Measurements from ENCODE around the gene NPRL2.
"Not testable (repeated sequence)": the region's sequence is repeated elsewhere in the genome, so short reads cannot be mapped to it uniquely, and the experiment has no call there.

NPRL2 gene

GRCh38 chr3:50327129-50327528 lies 23.4 kb downstream of the NPRL2 start:
- DNase-seq (ENCODE audit: low spot score), result no peak

GRCh38 chr3:50326182-50326541 lies 24.4 kb downstream of the NPRL2 start:
- no peak for DNase-seq (ENCODE audit: low spot score)

GRCh38 chr3:50325497-50326181 lies 24.9 kb downstream of the NPRL2 start:
- DNase-seq (ENCODE audit: low spot score), result no peak

DNA sequence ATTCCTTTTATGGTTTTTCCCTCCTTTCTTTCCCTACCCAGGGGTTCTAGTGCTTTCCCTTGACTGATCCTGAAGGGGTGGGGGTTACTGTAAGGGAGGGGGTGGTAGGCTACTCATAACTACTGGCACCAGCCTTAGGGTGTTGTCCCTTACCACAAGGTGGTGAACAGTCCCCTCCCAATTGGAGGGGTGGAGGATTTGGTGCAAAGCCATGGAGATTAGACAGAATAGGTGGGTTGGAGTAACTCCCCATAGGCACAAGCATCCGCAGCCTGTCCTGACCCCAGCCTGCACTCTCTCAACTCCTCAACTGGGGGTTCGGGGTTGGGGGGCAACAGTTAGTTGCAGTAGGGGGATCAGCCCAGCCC lies 25.5 kb downstream of the NPRL2 start:
- DNase-seq (ENCODE audit: low spot score), result no peak

- no peak for DNase-seq (ENCODE audit: low spot score)
Measured at GRCh38 chr3:50324351-50325112, 26.0 kb downstream of the NPRL2 start.

DNA sequence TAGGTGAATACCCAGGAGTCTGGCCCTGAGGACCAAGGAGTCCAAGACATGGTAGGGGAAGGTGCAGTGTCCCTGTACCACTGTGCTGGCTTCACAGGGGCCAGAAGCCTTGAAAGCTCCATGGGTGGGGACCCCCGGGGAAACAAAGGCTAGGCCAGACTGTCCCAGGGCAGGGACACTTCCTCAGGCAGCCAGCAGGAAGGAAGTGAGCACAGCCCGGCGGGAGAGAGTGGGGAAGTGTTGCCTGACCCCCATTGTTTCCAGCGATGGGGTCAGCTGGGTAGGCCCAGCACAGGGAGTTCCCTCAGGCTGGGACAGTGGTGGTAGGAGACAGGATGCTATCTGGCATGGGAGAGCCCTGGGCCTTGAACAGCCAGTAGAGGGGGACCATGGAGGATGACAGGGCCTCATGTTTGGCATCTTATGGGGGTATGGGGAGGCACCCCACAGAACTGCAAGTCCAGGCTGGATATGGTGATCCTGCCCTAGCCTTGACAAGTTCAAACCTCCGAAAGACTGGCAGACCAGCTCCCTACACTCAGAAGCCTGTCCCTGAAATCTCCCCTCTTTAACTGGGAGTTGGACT lies 26.9 kb downstream of the NPRL2 start:
- no peak for DNase-seq (ENCODE audit: low spot score)

GRCh38 chr3:50323092-50323600 lies 27.4 kb downstream of the NPRL2 start:
- DNase-seq (ENCODE audit: low spot score), result no peak

GRCh38 chr3:50322386-50323091 lies 28.0 kb downstream of the NPRL2 start, which contains the start of gene HYAL2:
TSS of gene HYAL2 (minus strand) at chr3:50322745. CDS start at chr3:50320489, 2,256 bp downstream.
- no peak for DNase-seq (ENCODE audit: low spot score)

GRCh38 chr3:50322115-50322385 lies 28.5 kb downstream of the NPRL2 start:
- DNase-seq (ENCODE audit: low spot score), result no peak

- DNase-seq (ENCODE audit: low spot score), result peak; percentile 89
Measured at GRCh38 chr3:50321336-50322114, 29.1 kb downstream of the NPRL2 start.

DNA sequence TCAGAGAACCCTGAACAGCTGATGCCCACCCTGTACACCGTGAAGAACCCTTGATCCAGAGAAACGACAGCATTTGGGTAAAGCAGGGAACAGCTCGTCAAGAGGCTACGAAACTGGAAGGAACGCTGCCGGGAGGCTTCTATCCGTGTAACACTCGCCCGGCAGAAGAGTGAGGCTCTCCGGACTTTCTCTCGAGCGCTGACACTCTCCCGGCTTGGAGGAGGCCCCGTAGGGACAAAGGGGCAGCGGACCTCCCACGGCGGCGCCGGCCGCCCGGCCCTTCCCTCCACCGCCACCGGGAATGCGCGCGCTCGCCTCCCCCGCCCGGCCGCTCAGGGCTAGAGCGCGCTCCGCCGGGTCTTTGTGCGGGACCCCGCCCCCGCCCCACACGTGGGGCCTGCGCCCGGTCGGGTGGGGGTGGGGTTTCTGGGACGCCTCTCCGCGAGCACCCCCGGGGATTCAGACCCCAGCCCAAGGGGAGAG lies 29.7 kb downstream of the NPRL2 start:
- DNase-seq (ENCODE audit: low spot score), result peak; percentile 84

- no peak for DNase-seq (ENCODE audit: low spot score)
Measured at GRCh38 chr3:50319894-50320625, 30.5 kb downstream of the NPRL2 start.

GRCh38 chr3:50319181-50319893 lies 31.2 kb downstream of the NPRL2 start:
- DNase-seq (ENCODE audit: low spot score), result no peak

DNA sequence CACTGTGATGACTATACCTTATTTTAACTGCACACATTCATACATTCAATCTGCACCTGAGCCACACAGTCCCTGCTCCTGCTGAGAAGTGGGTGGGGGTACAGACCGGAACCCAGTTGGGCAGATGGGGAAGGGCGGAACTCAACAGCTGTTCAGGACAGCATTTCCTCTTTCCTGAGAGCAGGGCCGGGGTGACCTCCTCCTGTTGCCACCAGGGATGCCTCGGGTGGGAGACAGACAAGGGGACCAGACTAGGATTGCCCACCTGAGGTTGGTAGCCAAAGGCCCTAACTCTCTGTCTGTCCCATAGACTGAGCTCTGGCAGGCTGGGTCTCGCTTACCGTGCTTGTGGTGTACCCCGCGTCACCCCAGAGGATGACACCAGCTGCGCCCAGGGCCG lies 32.0 kb downstream of the NPRL2 start:
- no peak for DNase-seq (ENCODE audit: low spot score)

GRCh38 chr3:50318163-50318562 lies 32.4 kb downstream of the NPRL2 start:
- DNase-seq (ENCODE audit: low spot score), result no peak

- DNase-seq (ENCODE audit: low spot score), result no peak
Measured at GRCh38 chr3:50317300-50317699, 33.3 kb downstream of the NPRL2 start.

- no peak for DNase-seq (ENCODE audit: low spot score)
Measured at GRCh38 chr3:50316657-50317242, 33.8 kb downstream of the NPRL2 start.

GRCh38 chr3:50314816-50315215 lies 35.8 kb downstream of the NPRL2 start:
- DNase-seq (ENCODE audit: low spot score), result no peak

DNA sequence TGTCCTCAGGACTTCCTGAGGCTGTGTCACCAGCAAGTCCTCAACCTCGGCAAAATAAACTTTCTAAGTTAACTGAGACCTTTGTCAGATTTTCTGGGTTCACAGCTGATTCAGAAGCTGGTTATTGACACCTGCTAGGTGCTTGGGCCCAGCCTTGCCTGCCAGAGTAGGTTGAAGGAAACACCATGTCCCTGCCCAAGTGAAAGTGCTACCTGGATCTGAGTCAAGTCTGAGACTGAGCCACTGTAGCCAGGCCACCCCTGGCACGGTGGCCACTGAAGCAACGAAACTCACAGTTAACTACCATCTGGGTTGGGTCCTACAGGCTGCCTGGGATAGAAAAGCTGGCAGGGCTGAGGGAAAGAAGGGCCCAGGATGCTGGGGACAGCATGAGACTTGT lies 36.2 kb downstream of the NPRL2 start:
- DNase-seq (ENCODE audit: low spot score), result no peak

DNA sequence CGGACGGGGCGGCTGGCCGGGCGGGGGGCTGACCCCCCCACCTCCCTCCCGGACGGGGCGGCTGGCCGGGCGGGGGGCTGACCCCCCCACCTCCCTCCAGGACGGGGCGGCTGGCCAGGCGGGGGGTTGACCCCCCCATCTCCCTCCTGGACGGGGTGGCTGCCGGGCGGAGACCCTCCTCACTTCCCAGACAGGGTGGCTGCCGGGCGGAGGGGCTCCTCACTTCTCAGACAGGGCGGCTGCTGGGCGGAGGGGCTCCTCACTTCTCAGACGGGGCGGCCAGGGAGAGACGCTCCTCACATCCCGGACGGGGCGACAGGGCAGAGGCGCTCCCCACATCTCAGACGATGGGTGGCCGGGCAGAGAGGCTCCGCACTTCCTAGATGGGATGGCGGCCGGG lies 38.5 kb downstream of the NPRL2 start:
- not testable (repeated sequence) for DNase-seq (ENCODE audit: low spot score)
